Common myeloid progenitor, CD34-positive (primary cell): Measurements from ENCODE around the gene PIWIL4.

ENCODE experiments used
- CTCF ChIA-PET: fragments of 350-600 bp; sonication (Branson Sonifier 250); formaldehyde crosslinking; loops from one replicate; lab custom pipeline; 2021; ENCODE audit warnings: antibody characterized with exemption; lab: Charles Lee
- POLR2A ChIA-PET: fragments of 350-600 bp; sonication (Branson Sonifier 250); formaldehyde crosslinking; loops from one replicate; lab custom pipeline; 2021; ENCODE audit warnings: antibody characterized with exemption; lab: Charles Lee
- DNase-seq, 3 donors: peaks; one replicate each; pipeline versions ENCODE4 v3.0.0 to v3.0.0-alpha.2; 2013
- H3K27ac ChIP-seq, 2 experiments: 1 replicate in 1 of 2; 2 replicates in 1 of 2; pipeline ENCODE4 v1.7.0; 2013; ENCODE audit warnings: inconsistent platforms in 2 of 2, low read length in 2 of 2, mild to moderate bottlenecking in 2 of 2, low read depth in 1 of 2, moderate library complexity in 1 of 2; ENCODE audit not compliant: severe bottlenecking in 2 of 2, insufficient read depth in 1 of 2, poor library complexity in 1 of 2
- H3K27me3 ChIP-seq, 5 experiments: replicated peaks in 2 of 5; 1 replicate in 3 of 5; 2 replicates in 2 of 5; pipeline versions ENCODE4 v1.6.1 to v1.7.0; 2013; ENCODE audit warnings: low read length in 4 of 5, mild to moderate bottlenecking in 2 of 5, moderate library complexity in 2 of 5, inconsistent platforms in 1 of 5; ENCODE audit not compliant: insufficient read depth in 5 of 5, control insufficient read depth in 4 of 5
- H3K36me3 ChIP-seq, 4 experiments: 1 replicate in 2 of 4; 2 replicates in 2 of 4; pipeline versions ENCODE4 v1.6.1 to v1.7.0; 2013; ENCODE audit warnings: low read length in 3 of 4, control low read depth in 1 of 4, mild to moderate bottlenecking in 1 of 4; ENCODE audit not compliant: control insufficient read depth in 4 of 4, insufficient read depth in 4 of 4
- H3K4me1 ChIP-seq, 4 experiments: 1 replicate in 3 of 4; 2 replicates in 1 of 4; pipeline versions ENCODE4 v1.6.1 to v1.7.1; 2013; ENCODE audit warnings: low read length in 3 of 4, mild to moderate bottlenecking in 3 of 4, control low read depth in 1 of 4, inconsistent platforms in 1 of 4, moderate library complexity in 1 of 4; ENCODE audit not compliant: control insufficient read depth in 4 of 4, insufficient read depth in 4 of 4; ENCODE audit errors: control extremely low read depth in 1 of 4
- H3K4me3 ChIP-seq, 7 experiments: 1 replicate in 4 of 7; 2 replicates in 3 of 7; pipeline versions ENCODE4 v1.5.1 to v1.7.0; 2013; ENCODE audit warnings: mild to moderate bottlenecking in 7 of 7, low read length in 6 of 7, moderate library complexity in 6 of 7, inconsistent platforms in 2 of 7, low read depth in 2 of 7, control low read depth in 1 of 7; ENCODE audit not compliant: insufficient read depth in 4 of 7, control insufficient read depth in 1 of 7; ENCODE audit errors: extremely low read depth in 1 of 7
- H3K9me3 ChIP-seq, 5 experiments: 1 replicate in 4 of 5; 2 replicates in 1 of 5; pipeline versions ENCODE4 v1.6.1 to v1.7.1; 2013; ENCODE audit warnings: low read length in 4 of 5, mild to moderate bottlenecking in 2 of 5, inconsistent platforms in 1 of 5, low read depth in 1 of 5, moderate library complexity in 1 of 5; ENCODE audit not compliant: control insufficient read depth in 4 of 5, insufficient read depth in 2 of 5; ENCODE audit errors: control extremely low read depth in 1 of 5
- WGBS: methylation state at CpG from one replicate; pipeline ENCODE4 v1.1.5; 2013; ENCODE audit not compliant: insufficient coverage; 5-methylcytosine and 5-hydroxymethylcytosine counted together

The PIWIL4 gene

DNA sequence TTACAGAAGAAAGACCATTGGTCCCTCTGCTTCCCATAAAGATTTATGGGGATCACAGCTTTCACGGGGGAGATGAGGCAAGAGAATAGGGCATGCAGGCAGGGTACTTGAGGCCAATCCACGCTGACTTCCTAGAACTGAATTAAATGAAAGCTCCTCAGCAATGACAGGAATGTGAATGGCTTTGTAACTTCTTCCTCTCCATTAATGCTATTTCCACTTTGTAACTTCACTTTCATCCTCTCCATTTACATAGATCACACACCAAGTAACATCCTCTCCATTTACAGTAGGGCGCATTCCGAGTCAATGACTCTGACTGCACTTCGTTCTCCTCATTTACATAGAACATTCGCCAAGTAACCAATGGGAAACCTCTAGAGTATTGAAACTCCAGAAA lies 89.8 kb downstream of the PIWIL4 start:
- POLR2A ChIA-PET = no interaction called here
- CTCF ChIA-PET = interaction anchor here (1.2 kb wide), 1 partner anchor 78 kb away, joined by 4 read pairs; no protein-coding TSS in a partner anchor
- H3K4me3 ChIP-seq = no peak overlapping the region
- WGBS = 100% methylated on average over 6 of the region's 6 CpGs
- no peaks in the 10 kb centered on the region for H3K27me3 ChIP-seq
- no peaks in the 10 kb centered on the region for H3K4me1 ChIP-seq
- H3K36me3 ChIP-seq = no peaks in the 10 kb centered on the region
- no peak overlapping the region for H3K27ac ChIP-seq
- no peaks in the 10 kb centered on the region for H3K9me3 ChIP-seq
- no peak for DNase-seq

DNA sequence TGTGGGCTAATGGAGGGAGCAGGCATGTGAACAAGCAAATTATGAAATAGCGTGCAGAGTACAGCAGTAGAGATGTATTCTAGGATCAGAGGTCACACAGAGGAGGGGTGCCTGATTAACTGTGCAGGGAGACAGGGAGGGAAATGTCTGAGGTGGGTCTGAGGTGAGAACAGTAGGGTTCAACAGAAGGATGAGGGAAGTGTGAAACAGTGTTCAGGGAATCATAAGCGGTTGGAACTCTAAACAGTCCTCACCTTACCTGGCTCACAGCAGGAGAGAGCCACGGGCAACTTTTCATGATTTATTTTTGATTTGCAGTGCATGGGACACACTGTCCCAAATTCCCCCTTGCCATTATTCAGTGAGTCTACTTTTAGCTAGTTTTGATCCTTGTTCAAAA lies 90.5 kb downstream of the PIWIL4 start:
- H3K27ac ChIP-seq = no peak overlapping the region
- ChIA-PET POLR2A (no interaction called here), CTCF (interaction anchor here (1.2 kb wide), 1 partner anchor 77 kb away, joined by 4 read pairs; no protein-coding TSS in a partner anchor)
- no peak overlapping the region for H3K4me3 ChIP-seq
- no peaks in the 10 kb centered on the region for H3K27me3 ChIP-seq
- no peaks in the 10 kb centered on the region for H3K4me1 ChIP-seq
- DNase-seq = no peak
- 97% methylated on average over 3 of the region's 3 CpGs for WGBS
- H3K9me3 ChIP-seq = no peaks in the 10 kb centered on the region
- no peaks in the 10 kb centered on the region for H3K36me3 ChIP-seq

DNA sequence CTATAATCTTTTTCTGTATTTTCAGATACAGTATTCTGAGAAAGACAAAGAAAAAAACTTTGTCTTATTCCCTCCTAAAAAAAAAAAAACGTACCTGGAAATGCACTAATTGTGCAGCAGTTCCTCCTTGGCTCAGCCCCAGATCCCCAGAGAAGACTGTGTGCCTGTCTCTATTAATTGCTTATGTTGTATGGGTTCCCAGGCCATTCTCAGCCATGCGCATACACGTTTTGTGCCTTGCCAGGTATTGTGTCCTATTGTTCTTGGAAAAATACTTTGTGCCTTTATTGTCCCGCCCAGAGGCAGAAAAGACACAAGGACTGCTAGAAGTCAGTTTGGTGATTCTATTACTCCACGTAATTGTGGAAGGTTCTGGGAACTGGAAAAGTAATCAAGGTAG lies 91.2 kb downstream of the PIWIL4 start:
- no peak for DNase-seq
- ChIA-PET POLR2A (no interaction called here), CTCF (no interaction called here)
- Histone ChIP-seq H3K4me1 (no peaks in the 10 kb centered on the region), H3K9me3 (no peaks in the 10 kb centered on the region), H3K27me3 (peaks cover 0 to 2% (median 0%) of the 10 kb centered on the region in 5 experiments), H3K4me3 (no peak overlapping the region), H3K36me3 (no peaks in the 10 kb centered on the region), H3K27ac (no peak overlapping the region)
- 47% methylated on average over 3 of the region's 5 CpGs for WGBS

DNA sequence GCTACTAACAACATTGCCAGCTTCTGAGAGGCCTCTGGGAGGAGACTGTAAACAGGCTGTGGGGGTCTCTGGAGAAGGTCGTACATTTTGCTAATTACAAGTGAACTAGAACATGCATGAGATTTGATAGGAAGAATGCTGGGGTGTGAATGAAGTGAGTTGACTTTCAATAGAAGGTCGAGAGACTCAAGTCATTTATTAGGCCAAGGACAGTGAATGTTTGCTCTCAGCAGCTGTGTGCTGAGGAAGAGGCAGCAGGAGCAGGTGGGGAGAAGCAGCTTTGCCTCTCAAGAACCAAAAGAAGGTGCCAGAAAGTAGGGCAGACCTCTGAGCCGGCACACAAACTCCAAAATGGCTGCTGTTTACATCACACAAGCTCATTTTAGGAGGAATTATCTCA lies 91.7 kb downstream of the PIWIL4 start:
- no peak for DNase-seq
- WGBS = 100% methylated on average over 3 of the region's 3 CpGs
- Histone ChIP-seq H3K4me3 (no peak overlapping the region), H3K27ac (no peak overlapping the region), H3K36me3 (no peaks in the 10 kb centered on the region), H3K4me1 (no peaks in the 10 kb centered on the region), H3K27me3 (peaks cover 0 to 2% (median 0%) of the 10 kb centered on the region in 5 experiments), H3K9me3 (no peaks in the 10 kb centered on the region)
- POLR2A ChIA-PET = no interaction called here
- CTCF ChIA-PET = no interaction called here

DNA sequence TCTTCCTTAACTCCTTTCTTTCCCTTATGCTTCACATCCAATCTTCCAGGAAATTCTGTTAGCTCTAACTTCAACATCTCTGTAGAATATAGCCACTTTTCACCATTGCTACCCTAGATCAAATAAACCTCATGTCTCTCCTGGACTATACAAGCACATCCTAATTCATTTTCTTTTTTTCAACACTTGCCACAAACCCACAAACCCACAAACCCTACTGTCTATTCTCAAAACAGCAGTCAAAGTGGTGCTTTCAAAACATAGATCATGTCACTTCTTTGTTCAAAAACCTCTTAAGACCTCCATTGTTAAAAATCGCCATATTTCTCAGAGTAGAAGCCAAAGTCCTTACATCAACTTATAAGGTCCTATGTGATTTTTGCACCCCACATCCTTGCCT lies 94.3 kb downstream of the PIWIL4 start:
- no peak overlapping the region for H3K27ac ChIP-seq
- H3K4me1 ChIP-seq = no peaks in the 10 kb centered on the region
- 40% methylated on average over 1 of the region's 1 CpG for WGBS
- H3K36me3 ChIP-seq = no peaks in the 10 kb centered on the region
- no peaks in the 10 kb centered on the region for H3K9me3 ChIP-seq
- H3K4me3 ChIP-seq = no peak overlapping the region
- ChIA-PET POLR2A (no interaction called here), CTCF (no interaction called here)
- peaks cover 0 to 2% (median 0%) of the 10 kb centered on the region in 5 experiments for H3K27me3 ChIP-seq
- peak in 2 of 3 donors; percentile 48 to 57 for DNase-seq

DNA sequence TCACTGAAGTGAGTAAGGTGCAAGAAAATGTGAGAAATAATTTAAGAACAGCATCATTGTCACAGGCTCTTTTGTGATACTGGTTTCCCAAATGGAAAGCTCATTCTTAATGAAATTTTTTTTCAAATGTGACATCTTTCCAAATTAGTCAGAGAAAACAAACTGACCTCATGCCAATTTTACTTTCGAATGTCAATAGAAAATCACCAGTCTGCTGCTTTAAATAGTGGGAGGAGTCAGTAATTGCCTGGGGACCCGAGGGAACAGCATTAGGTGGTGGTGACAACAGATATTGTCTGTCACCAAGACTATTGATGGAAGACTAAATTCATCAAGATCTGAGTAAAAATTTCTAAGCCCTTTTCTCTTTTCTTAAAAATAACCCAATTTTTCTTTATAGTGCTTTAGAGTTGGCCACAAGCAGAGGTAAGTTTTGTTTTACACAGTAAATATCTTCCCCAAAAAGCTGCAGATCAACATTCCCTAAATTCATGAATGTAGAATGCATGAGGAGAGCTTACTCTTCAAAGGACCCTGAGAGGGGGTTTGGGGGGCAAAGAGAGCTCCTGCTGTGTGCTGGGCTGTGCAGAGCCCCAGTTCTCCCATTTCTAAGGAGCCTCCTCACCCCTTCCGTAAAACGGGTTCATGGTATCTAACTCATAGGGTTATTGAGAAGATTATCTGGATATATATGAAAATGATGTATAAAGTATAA lies 95.1 kb downstream of the PIWIL4 start:
- Histone ChIP-seq H3K4me1 (peaks cover 0 to 2% (median 1%) of the 10 kb centered on the region in 4 experiments), H3K9me3 (no peaks in the 10 kb centered on the region), H3K27ac (no peak overlapping the region), H3K36me3 (no peaks in the 10 kb centered on the region), H3K4me3 (no peak overlapping the region), H3K27me3 (peaks cover 0 to 2% (median 0%) of the 10 kb centered on the region in 5 experiments)
- 50% methylated on average over 2 of the region's 4 CpGs for WGBS
- no peak for DNase-seq
- CTCF ChIA-PET = no interaction called here
- POLR2A ChIA-PET = no interaction called here

DNA sequence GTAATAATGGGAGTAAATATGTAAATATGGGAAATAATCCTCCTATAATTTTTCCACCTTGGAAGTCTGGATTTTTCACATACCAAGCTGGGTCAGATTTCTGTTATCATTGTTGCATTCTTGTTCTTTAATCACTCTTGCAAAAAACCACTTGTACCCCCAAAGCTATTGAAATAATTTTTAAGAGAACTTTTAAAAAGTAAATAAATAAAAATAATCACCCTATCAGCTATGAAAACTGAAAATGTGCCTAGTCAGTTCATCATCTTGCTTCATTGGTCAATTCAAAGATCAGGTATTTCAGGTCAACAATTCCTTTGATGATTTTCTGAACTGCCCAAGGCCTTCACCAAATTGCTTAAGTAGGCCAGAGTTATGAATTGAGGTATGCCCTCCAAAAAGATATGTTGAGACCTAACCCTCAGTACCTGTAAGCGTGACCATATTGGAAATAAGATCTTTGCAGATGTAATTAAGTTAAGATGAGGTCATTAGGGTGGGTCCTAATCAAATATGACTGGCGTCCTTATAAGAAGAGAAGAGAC lies 95.8 kb downstream of the PIWIL4 start:
- CTCF ChIA-PET = no interaction called here
- no peak overlapping the region for H3K27ac ChIP-seq
- H3K4me3 ChIP-seq = no peak overlapping the region
- no peaks in the 10 kb centered on the region for H3K9me3 ChIP-seq
- 100% methylated on average over 2 of the region's 2 CpGs for WGBS
- peaks cover 0 to 9% (median 4%) of the 10 kb centered on the region in 4 experiments for H3K4me1 ChIP-seq
- POLR2A ChIA-PET = no interaction called here
- peaks cover 0 to 2% (median 0%) of the 10 kb centered on the region in 5 experiments for H3K27me3 ChIP-seq
- no peak for DNase-seq
- H3K36me3 ChIP-seq = no peaks in the 10 kb centered on the region
